H9 (cell line): Measurements from ENCODE around the gene SERP1. TPM values are rescaled to one million over a fixed set of nuclear protein-coding genes. Genes with fewer than 3 reads are reported as not detected.

Source experiments
- DNase-seq: peaks from one replicate; pipeline ENCODE4 v3.0.0-alpha.2; 2017
- H2AFZ ChIP-seq: one replicate; pipeline ENCODE4 v1.6.1; 2013; ENCODE audit warnings: mild to moderate bottlenecking, low read length, control low read depth, moderate library complexity
- H2AK5ac ChIP-seq: 2 replicates; pipeline ENCODE4 v1.6.1; 2013; ENCODE audit warnings: low read length, control low read depth, mixed read lengths; ENCODE audit not compliant: insufficient read length
- H2BK120ac ChIP-seq: one replicate; pipeline ENCODE4 v1.6.1; 2013; ENCODE audit warnings: low read depth, mild to moderate bottlenecking, low read length, control low read depth, inconsistent platforms; ENCODE audit not compliant: poor library complexity, severe bottlenecking
- H2BK12ac ChIP-seq: 2 replicates; pipeline ENCODE4 v1.6.1; 2013; ENCODE audit warnings: low read length, control low read depth, mixed read lengths, low read depth; ENCODE audit not compliant: insufficient read length
- H2BK15ac ChIP-seq: 2 replicates; pipeline ENCODE4 v1.6.1; 2013; ENCODE audit warnings: low read depth, low read length, control low read depth
- H2BK20ac ChIP-seq: one replicate; pipeline ENCODE4 v1.6.1; 2013; ENCODE audit warnings: low read depth, mild to moderate bottlenecking, low read length, control low read depth, inconsistent platforms; ENCODE audit not compliant: poor library complexity, severe bottlenecking
- H2BK5ac ChIP-seq: 2 replicates; pipeline ENCODE4 v1.6.1; 2013; ENCODE audit warnings: low read length, control low read depth, mixed read lengths; ENCODE audit not compliant: insufficient read length
- H3K14ac ChIP-seq: 2 replicates; pipeline ENCODE4 v1.6.1; 2013; ENCODE audit warnings: low read length, control low read depth; ENCODE audit not compliant: insufficient read depth
- H3K18ac ChIP-seq: 2 replicates; pipeline ENCODE4 v1.6.1; 2013; ENCODE audit warnings: low read depth, mild to moderate bottlenecking, mixed read lengths, low read length, control low read depth; ENCODE audit not compliant: insufficient read length
- H3K23ac ChIP-seq: 2 replicates; pipeline ENCODE4 v1.6.1; 2013; ENCODE audit warnings: low read length, control low read depth, mixed read lengths, low read depth; ENCODE audit not compliant: insufficient read length
- H3K23me2 ChIP-seq: 2 replicates; pipeline ENCODE4 v1.6.1; 2013; ENCODE audit warnings: low read depth, mild to moderate bottlenecking, mixed read lengths, low read length, control low read depth; ENCODE audit not compliant: insufficient read length, poor library complexity, severe bottlenecking
- H3K27ac ChIP-seq: 2 replicates; pipeline ENCODE4 v1.5.1; 2013; ENCODE audit warnings: low read length, control low read depth, mixed read lengths, low read depth; ENCODE audit not compliant: insufficient read length
- H3K27me3 ChIP-seq: 2 replicates; pipeline ENCODE4 v1.6.1; 2013; ENCODE audit warnings: low read length, control low read depth, inconsistent platforms; ENCODE audit not compliant: insufficient read depth
- H3K4ac ChIP-seq: 2 replicates; pipeline ENCODE4 v1.6.1; 2013; ENCODE audit warnings: low read depth, mild to moderate bottlenecking, control low read depth, inconsistent platforms, low read length, moderate library complexity
- H3K4me1 ChIP-seq: 2 replicates; pipeline ENCODE4 v1.6.1; 2013; ENCODE audit warnings: low read length, control low read depth, inconsistent platforms; ENCODE audit not compliant: insufficient read depth
- H3K4me2 ChIP-seq: 2 replicates; pipeline ENCODE4 v1.6.1; 2013; ENCODE audit warnings: low read length, control low read depth, mixed read lengths; ENCODE audit not compliant: insufficient read length, insufficient read depth
- H3K56ac ChIP-seq: 2 replicates; pipeline ENCODE4 v1.6.1; 2013; ENCODE audit warnings: low read depth, mild to moderate bottlenecking, mixed read lengths, low read length, control low read depth; ENCODE audit not compliant: insufficient read length
- H3K79me1 ChIP-seq: 2 replicates; pipeline ENCODE4 v1.6.1; 2013; ENCODE audit warnings: low read depth, mild to moderate bottlenecking, moderate library complexity, low read length, control low read depth, inconsistent platforms; ENCODE audit not compliant: insufficient read depth, poor library complexity, severe bottlenecking
- H3K79me2 ChIP-seq: 2 replicates; pipeline ENCODE4 v1.6.1; 2013; ENCODE audit warnings: low read length, control low read depth, inconsistent platforms; ENCODE audit not compliant: insufficient read depth
- H3K9ac ChIP-seq: 2 replicates; pipeline ENCODE4 v1.6.1; 2013; ENCODE audit warnings: low read length, control low read depth, mixed read lengths; ENCODE audit not compliant: insufficient read length; ENCODE audit errors: extremely low read depth
- H3K9me3 ChIP-seq: one replicate; pipeline ENCODE4 v1.6.1; 2013; ENCODE audit warnings: low read depth, low read length, inconsistent platforms; ENCODE audit not compliant: control insufficient read depth
- H3T11ph ChIP-seq: one replicate; pipeline ENCODE4 v1.6.1; 2013; ENCODE audit warnings: mild to moderate bottlenecking, low read length, control low read depth, inconsistent platforms
- H4K20me1 ChIP-seq: one replicate; pipeline ENCODE4 v1.6.1; 2013; ENCODE audit not compliant: control insufficient read depth, insufficient read length, insufficient read depth
- H4K5ac ChIP-seq: 2 replicates; pipeline ENCODE4 v1.6.1; 2013; ENCODE audit warnings: low read depth, mild to moderate bottlenecking, mixed read lengths, low read length, control low read depth; ENCODE audit not compliant: insufficient read length
- H4K8ac ChIP-seq: replicated peaks from 2 replicates; pipeline ENCODE4 v1.6.1; 2013; ENCODE audit warnings: low read length, control low read depth, mixed read lengths, low read depth; ENCODE audit not compliant: insufficient read length
- H4K91ac ChIP-seq: 2 replicates; pipeline ENCODE4 v1.6.1; 2013; ENCODE audit warnings: low read depth, mild to moderate bottlenecking, moderate library complexity, mixed read lengths, low read length, control low read depth; ENCODE audit not compliant: insufficient read length
- H3K27ac Mint-ChIP-seq, 3 experiments: 2 replicates in 2 of 3; 3 replicates in 1 of 3; pipeline ENCODE4 v1.8.0; 2020 to 2021; ENCODE audit warnings: mixed read lengths in 3 of 3, mild to moderate bottlenecking in 1 of 3, moderate library complexity in 1 of 3
- H3K27me3 Mint-ChIP-seq: 2 replicates; pipeline ENCODE4 v1.8.0; 2021; ENCODE audit warnings: low read depth, mild to moderate bottlenecking, moderate library complexity, mixed read lengths
- H3K36me3 Mint-ChIP-seq, 3 experiments: 2 replicates in 2 of 3; 3 replicates in 1 of 3; pipeline ENCODE4 v1.8.0; 2020 to 2021; ENCODE audit warnings: low read depth in 3 of 3, mixed read lengths in 3 of 3; ENCODE audit not compliant: insufficient read depth in 1 of 3
- H3K4me1 Mint-ChIP-seq, 2 experiments: 2 replicates each; pipeline ENCODE4 v1.8.0; 2020; ENCODE audit warnings: mixed read lengths in 2 of 2
- H3K4me3 Mint-ChIP-seq, 2 experiments: 2 replicates in 1 of 2; 3 replicates in 1 of 2; pipeline ENCODE4 v1.8.0; 2020 to 2021; ENCODE audit warnings: mild to moderate bottlenecking in 2 of 2, mixed read lengths in 2 of 2, moderate library complexity in 1 of 2
- H3K9me3 Mint-ChIP-seq, 2 experiments: 2 replicates in 1 of 2; 3 replicates in 1 of 2; pipeline ENCODE4 v1.8.0; 2020; ENCODE audit warnings: mild to moderate bottlenecking in 2 of 2, mixed read lengths in 2 of 2, moderate library complexity in 1 of 2
- WGBS: extraction: QIAGEN DNeasy Blood & Tissue Kit; methylation state at CpG from one replicate; pipeline ENCODE4 v1.1.7; 2013; ENCODE audit warnings: missing lambda C conversion rate, low lambda C conversion rate, mixed read lengths; ENCODE audit not compliant: insufficient read length; ENCODE audit errors: extremely low coverage; 5-methylcytosine and 5-hydroxymethylcytosine counted together
- long read RNA-seq: library from polyadenylated mRNA; unstranded; transcript quantifications from one replicate; pipeline ENCODE4 v2.0.0, GENCODE V29; 2020
- total RNA-seq: library from RNA; stranded (reverse); gene quantifications from 2 replicates; pipeline ENCODE4 v1.2.1, GENCODE V29; 2021
- TF ChIP-seq, protein P1 (sequence below): fragments of 200-600 bp; sonication (generic); conservative IDR thresholded peaks from 3 replicates; pipeline ENCODE4 v1.8.0; 2021; ENCODE audit warnings: antibody characterized with exemption, mild to moderate bottlenecking

The SERP1 gene
- 78.5 and 84.8 TPM in 2 replicates for total RNA-seq
- long read RNA-seq, transcript SERP1-208 (2 exons, 830 nt) = minor isoform, 5 of 760 reads
- long read RNA-seq, transcript SERP1-201 (3 exons, 3,171 nt) = major isoform, 729 of 760 reads
- long read RNA-seq, partial matches to known transcripts = 1 of 760 reads
- long read RNA-seq, other reads (novel, unspliced or antisense) = 23 of 760 reads

GRCh38 chr3:150546226-150547044, at the start of gene SERP1, which contains the start of gene EIF2A:
SERP1 (minus strand) TSS chr3:150546496; CDS start chr3:150546135, 361 bp downstream.
EIF2A (plus strand) TSS chr3:150546787; CDS start chr3:150546803, 16 bp downstream.
- no peak within 1 kb of the TSS for H2BK5ac ChIP-seq
- H3K4me2 ChIP-seq = peak within 1 kb of the TSS; percentile 86
- H3K9ac ChIP-seq = peak within 1 kb of the TSS; percentile 90
- no peak within 1 kb of the TSS for H2BK12ac ChIP-seq
- H3K9me3 ChIP-seq = no peaks in the 10 kb centered on the region
- H3K79me1 ChIP-seq = no peaks in the 10 kb centered on the region
- H4K91ac ChIP-seq = peak within 1 kb of the TSS; percentile 5
- TF ChIP-seq, protein P1, sequence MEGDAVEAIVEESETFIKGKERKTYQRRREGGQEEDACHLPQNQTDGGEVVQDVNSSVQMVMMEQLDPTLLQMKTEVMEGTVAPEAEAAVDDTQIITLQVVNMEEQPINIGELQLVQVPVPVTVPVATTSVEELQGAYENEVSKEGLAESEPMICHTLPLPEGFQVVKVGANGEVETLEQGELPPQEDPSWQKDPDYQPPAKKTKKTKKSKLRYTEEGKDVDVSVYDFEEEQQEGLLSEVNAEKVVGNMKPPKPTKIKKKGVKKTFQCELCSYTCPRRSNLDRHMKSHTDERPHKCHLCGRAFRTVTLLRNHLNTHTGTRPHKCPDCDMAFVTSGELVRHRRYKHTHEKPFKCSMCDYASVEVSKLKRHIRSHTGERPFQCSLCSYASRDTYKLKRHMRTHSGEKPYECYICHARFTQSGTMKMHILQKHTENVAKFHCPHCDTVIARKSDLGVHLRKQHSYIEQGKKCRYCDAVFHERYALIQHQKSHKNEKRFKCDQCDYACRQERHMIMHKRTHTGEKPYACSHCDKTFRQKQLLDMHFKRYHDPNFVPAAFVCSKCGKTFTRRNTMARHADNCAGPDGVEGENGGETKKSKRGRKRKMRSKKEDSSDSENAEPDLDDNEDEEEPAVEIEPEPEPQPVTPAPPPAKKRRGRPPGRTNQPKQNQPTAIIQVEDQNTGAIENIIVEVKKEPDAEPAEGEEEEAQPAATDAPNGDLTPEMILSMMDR = no peak
- H3K79me2 ChIP-seq = peaks cover 19% of the 10 kb centered on the region; the same call in 1 of the 2 replicates
- no peak within 1 kb of the TSS for H2BK120ac ChIP-seq
- no peaks in the 10 kb centered on the region for H3K4me1 ChIP-seq
- Mint-ChIP-seq H3K4me1 (peaks cover 16 to 19% of the 10 kb centered on the region in 2 experiments), H3K9me3 (no peaks in the 10 kb centered on the region; a peak in 1 of 5 replicates), H3K36me3 (peaks cover 4 to 25% (median 16%) of the 10 kb centered on the region in 3 experiments; a peak in 6 of 7 replicates), H3K27me3 (no peaks in the 10 kb centered on the region; the same call in 1 of the 2 replicates), H3K27ac (peak within 1 kb of the TSS; percentile 90 to 98 (median 92)), H3K4me3 (peak within 1 kb of the TSS; percentile 84 to 97)
- no peaks in the 10 kb centered on the region for H3K23me2 ChIP-seq
- H2BK20ac ChIP-seq = no peak within 1 kb of the TSS
- no peak within 1 kb of the TSS for H3K27ac ChIP-seq
- H3K18ac ChIP-seq = peak within 1 kb of the TSS; percentile 88
- H3K23ac ChIP-seq = no peak within 1 kb of the TSS
- H4K8ac ChIP-seq = no peak within 1 kb of the TSS
- H4K20me1 ChIP-seq = no peaks in the 10 kb centered on the region
- H2BK15ac ChIP-seq = no peak within 1 kb of the TSS
- no peak within 1 kb of the TSS for H2AK5ac ChIP-seq
- H3K27me3 ChIP-seq = no peaks in the 10 kb centered on the region
- no peak within 1 kb of the TSS for H4K5ac ChIP-seq
- H3K4ac ChIP-seq = peak within 1 kb of the TSS; percentile 0; the same call in 1 of the 2 replicates
- H3K56ac ChIP-seq = no peak within 1 kb of the TSS
- WGBS = no CpG with 5 or more reads among the region's 86 CpGs
- H3T11ph ChIP-seq = no peak within 1 kb of the TSS
- peak within 1 kb of the TSS; percentile 83 for H3K14ac ChIP-seq
- DNase-seq = peak; percentile 98
- no peak within 1 kb of the TSS for H2AFZ ChIP-seq
